WTC11 (cell line): ENCODE measurements around the gene PLCZ1. TPM values are rescaled to one million over a fixed set of nuclear protein-coding genes. Genes with fewer than 3 reads are reported as not detected.

Source experiments
- ATF1 ChIP-seq: sonication (generic); formaldehyde crosslinking; IDR thresholded peaks from 2 replicates; pipeline ENCODE4 v1.8.1; 2023; ENCODE audit warnings: mild to moderate bottlenecking, moderate library complexity, missing genetic modification reagents
- HMGA2 ChIP-seq: fragments of 250-450 bp; sonication (Bioruptor Pico); IDR thresholded peaks from 2 replicates; pipeline ENCODE4 v1.4.0; 2021; ENCODE audit warnings: mild to moderate bottlenecking, moderate library complexity
- RORB ChIP-seq: fragments of 250-450 bp; sonication (Bioruptor Pico); IDR thresholded peaks from 2 replicates; pipeline ENCODE4 v1.9.0; 2021; ENCODE audit warnings: mild to moderate bottlenecking
- SMAD3 ChIP-seq: sonication (generic); formaldehyde crosslinking; IDR thresholded peaks from 2 replicates; pipeline ENCODE4 v1.8.0; 2022; ENCODE audit warnings: missing genetic modification reagents, mild to moderate bottlenecking, borderline replicate concordance
- SMAD4 ChIP-seq: sonication (generic); formaldehyde crosslinking; IDR thresholded peaks from 2 replicates; pipeline ENCODE4 v1.8.0; 2022; ENCODE audit warnings: mild to moderate bottlenecking, missing genetic modification reagents
- TEAD1 ChIP-seq: sonication (generic); formaldehyde crosslinking; IDR thresholded peaks from 2 replicates; pipeline ENCODE4 v1.8.0; 2022; ENCODE audit warnings: mild to moderate bottlenecking, missing genetic modification reagents
- total RNA-seq: library from RNA; stranded (reverse); gene quantifications from 3 replicates; pipeline ENCODE4 v1.2.3, GENCODE V29; 2021
- TF ChIP-seq, protein P1 (sequence below): sonication (generic); formaldehyde crosslinking; IDR thresholded peaks from 2 replicates; pipeline ENCODE4 v1.8.1; 2022; ENCODE audit warnings: missing genetic modification reagents, borderline replicate concordance
- TF ChIP-seq, protein P2 (sequence below): sonication (generic); formaldehyde crosslinking; IDR thresholded peaks from 2 replicates; pipeline ENCODE4 v1.8.1; 2023; ENCODE audit warnings: mild to moderate bottlenecking, moderate library complexity, missing genetic modification reagents
- TF ChIP-seq, protein P3 (sequence below): sonication (generic); formaldehyde crosslinking; IDR thresholded peaks from 2 replicates; pipeline ENCODE4 v1.8.1; 2022; ENCODE audit warnings: low read depth, mild to moderate bottlenecking, moderate library complexity, missing genetic modification reagents, borderline replicate concordance
- TF ChIP-seq, protein P4 (sequence below): sonication (generic); formaldehyde crosslinking; IDR thresholded peaks from 2 replicates; pipeline ENCODE4 v1.8.1; 2023; ENCODE audit warnings: mild to moderate bottlenecking, missing genetic modification reagents, moderate library complexity
- TF ChIP-seq, protein P5 (sequence below): sonication (generic); formaldehyde crosslinking; IDR thresholded peaks from 2 replicates; pipeline ENCODE4 v1.8.0; 2022; ENCODE audit warnings: mild to moderate bottlenecking, missing genetic modification reagents
- TF ChIP-seq, protein P6 (sequence below): fragments of 200-600 bp; IDR thresholded peaks from 2 replicates; pipeline ENCODE4 v1.8.0; 2022; ENCODE audit warnings: antibody characterized with exemption
- TF ChIP-seq, protein P7 (sequence below): sonication (generic); formaldehyde crosslinking; IDR thresholded peaks from 2 replicates; pipeline ENCODE4 v1.8.1; 2022; ENCODE audit warnings: mild to moderate bottlenecking, moderate library complexity, missing genetic modification reagents
- TF ChIP-seq, protein P8 (sequence below): sonication (generic); formaldehyde crosslinking; IDR thresholded peaks from 2 replicates; pipeline ENCODE4 v1.8.0; 2023; ENCODE audit warnings: mild to moderate bottlenecking, missing genetic modification reagents

The PLCZ1 gene
- total RNA-seq, 1 experiment from 2014 or later = not detected

DNA sequence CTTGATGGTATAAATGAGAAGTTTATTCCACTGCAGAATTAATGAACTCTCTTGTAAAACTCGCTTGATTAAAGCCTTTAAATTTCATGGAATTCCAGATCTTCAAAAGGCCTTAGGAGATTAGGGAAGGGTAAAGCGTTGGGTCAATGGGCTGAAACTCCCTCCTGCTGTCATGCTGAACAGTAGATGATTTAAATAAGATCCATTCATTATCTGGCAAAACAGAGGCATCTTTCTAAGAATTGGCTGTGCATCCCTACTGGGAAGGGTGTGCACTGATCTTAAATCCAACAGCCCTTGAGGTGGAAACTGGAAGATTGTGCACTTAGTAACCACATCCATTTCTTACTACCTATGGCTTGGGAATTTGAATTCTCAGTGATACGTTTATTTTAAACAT, 56.0 kb downstream of the PLCZ1 start (continued):
- TF ChIP-seq, protein P1, sequence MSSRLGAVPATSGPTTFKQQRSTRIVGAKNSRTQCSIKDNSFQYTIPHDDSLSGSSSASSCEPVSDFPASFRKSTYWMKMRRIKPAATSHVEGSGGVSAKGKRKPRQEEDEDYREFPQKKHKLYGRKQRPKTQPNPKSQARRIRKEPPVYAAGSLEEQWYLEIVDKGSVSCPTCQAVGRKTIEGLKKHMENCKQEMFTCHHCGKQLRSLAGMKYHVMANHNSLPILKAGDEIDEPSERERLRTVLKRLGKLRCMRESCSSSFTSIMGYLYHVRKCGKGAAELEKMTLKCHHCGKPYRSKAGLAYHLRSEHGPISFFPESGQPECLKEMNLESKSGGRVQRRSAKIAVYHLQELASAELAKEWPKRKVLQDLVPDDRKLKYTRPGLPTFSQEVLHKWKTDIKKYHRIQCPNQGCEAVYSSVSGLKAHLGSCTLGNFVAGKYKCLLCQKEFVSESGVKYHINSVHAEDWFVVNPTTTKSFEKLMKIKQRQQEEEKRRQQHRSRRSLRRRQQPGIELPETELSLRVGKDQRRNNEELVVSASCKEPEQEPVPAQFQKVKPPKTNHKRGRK (CRISPR knock-in tag) = no peak
- TF ChIP-seq RORB (CRISPR knock-in tag) (no peak), ATF1 (CRISPR knock-in tag) (no peak), SMAD3 (CRISPR knock-in tag) (no peak), SMAD4 (CRISPR knock-in tag) (no peak), HMGA2 (CRISPR knock-in tag) (no peak), TEAD1 (CRISPR knock-in tag) (no peak)
- TF ChIP-seq, protein P2, sequence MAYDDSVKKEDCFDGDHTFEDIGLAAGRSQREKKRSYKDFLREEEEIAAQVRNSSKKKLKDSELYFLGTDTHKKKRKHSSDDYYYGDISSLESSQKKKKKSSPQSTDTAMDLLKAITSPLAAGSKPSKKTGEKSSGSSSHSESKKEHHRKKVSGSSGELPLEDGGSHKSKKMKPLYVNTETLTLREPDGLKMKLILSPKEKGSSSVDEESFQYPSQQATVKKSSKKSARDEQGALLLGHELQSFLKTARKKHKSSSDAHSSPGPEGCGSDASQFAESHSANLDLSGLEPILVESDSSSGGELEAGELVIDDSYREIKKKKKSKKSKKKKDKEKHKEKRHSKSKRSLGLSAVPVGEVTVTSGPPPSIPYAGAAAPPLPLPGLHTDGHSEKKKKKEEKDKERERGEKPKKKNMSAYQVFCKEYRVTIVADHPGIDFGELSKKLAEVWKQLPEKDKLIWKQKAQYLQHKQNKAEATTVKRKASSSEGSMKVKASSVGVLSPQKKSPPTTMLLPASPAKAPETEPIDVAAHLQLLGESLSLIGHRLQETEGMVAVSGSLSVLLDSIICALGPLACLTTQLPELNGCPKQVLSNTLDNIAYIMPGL (CRISPR knock-in tag) = no peak
- TF ChIP-seq, protein P3, sequence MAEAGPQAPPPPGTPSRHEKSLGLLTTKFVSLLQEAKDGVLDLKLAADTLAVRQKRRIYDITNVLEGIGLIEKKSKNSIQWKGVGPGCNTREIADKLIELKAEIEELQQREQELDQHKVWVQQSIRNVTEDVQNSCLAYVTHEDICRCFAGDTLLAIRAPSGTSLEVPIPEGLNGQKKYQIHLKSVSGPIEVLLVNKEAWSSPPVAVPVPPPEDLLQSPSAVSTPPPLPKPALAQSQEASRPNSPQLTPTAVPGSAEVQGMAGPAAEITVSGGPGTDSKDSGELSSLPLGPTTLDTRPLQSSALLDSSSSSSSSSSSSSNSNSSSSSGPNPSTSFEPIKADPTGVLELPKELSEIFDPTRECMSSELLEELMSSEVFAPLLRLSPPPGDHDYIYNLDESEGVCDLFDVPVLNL (CRISPR knock-in tag) = no peak
- TF ChIP-seq, protein P4, sequence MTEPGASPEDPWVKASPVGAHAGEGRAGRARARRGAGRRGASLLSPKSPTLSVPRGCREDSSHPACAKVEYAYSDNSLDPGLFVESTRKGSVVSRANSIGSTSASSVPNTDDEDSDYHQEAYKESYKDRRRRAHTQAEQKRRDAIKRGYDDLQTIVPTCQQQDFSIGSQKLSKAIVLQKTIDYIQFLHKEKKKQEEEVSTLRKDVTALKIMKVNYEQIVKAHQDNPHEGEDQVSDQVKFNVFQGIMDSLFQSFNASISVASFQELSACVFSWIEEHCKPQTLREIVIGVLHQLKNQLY (CRISPR knock-in tag) = no peak
- TF ChIP-seq, protein P5, sequence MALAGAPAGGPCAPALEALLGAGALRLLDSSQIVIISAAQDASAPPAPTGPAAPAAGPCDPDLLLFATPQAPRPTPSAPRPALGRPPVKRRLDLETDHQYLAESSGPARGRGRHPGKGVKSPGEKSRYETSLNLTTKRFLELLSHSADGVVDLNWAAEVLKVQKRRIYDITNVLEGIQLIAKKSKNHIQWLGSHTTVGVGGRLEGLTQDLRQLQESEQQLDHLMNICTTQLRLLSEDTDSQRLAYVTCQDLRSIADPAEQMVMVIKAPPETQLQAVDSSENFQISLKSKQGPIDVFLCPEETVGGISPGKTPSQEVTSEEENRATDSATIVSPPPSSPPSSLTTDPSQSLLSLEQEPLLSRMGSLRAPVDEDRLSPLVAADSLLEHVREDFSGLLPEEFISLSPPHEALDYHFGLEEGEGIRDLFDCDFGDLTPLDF (CRISPR knock-in tag) = no peak
- TF ChIP-seq, protein P6, sequence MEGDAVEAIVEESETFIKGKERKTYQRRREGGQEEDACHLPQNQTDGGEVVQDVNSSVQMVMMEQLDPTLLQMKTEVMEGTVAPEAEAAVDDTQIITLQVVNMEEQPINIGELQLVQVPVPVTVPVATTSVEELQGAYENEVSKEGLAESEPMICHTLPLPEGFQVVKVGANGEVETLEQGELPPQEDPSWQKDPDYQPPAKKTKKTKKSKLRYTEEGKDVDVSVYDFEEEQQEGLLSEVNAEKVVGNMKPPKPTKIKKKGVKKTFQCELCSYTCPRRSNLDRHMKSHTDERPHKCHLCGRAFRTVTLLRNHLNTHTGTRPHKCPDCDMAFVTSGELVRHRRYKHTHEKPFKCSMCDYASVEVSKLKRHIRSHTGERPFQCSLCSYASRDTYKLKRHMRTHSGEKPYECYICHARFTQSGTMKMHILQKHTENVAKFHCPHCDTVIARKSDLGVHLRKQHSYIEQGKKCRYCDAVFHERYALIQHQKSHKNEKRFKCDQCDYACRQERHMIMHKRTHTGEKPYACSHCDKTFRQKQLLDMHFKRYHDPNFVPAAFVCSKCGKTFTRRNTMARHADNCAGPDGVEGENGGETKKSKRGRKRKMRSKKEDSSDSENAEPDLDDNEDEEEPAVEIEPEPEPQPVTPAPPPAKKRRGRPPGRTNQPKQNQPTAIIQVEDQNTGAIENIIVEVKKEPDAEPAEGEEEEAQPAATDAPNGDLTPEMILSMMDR = no peak
- TF ChIP-seq, protein P7, sequence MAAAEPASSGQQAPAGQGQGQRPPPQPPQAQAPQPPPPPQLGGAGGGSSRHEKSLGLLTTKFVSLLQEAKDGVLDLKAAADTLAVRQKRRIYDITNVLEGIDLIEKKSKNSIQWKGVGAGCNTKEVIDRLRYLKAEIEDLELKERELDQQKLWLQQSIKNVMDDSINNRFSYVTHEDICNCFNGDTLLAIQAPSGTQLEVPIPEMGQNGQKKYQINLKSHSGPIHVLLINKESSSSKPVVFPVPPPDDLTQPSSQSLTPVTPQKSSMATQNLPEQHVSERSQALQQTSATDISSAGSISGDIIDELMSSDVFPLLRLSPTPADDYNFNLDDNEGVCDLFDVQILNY = no peak
- TF ChIP-seq, protein P8, sequence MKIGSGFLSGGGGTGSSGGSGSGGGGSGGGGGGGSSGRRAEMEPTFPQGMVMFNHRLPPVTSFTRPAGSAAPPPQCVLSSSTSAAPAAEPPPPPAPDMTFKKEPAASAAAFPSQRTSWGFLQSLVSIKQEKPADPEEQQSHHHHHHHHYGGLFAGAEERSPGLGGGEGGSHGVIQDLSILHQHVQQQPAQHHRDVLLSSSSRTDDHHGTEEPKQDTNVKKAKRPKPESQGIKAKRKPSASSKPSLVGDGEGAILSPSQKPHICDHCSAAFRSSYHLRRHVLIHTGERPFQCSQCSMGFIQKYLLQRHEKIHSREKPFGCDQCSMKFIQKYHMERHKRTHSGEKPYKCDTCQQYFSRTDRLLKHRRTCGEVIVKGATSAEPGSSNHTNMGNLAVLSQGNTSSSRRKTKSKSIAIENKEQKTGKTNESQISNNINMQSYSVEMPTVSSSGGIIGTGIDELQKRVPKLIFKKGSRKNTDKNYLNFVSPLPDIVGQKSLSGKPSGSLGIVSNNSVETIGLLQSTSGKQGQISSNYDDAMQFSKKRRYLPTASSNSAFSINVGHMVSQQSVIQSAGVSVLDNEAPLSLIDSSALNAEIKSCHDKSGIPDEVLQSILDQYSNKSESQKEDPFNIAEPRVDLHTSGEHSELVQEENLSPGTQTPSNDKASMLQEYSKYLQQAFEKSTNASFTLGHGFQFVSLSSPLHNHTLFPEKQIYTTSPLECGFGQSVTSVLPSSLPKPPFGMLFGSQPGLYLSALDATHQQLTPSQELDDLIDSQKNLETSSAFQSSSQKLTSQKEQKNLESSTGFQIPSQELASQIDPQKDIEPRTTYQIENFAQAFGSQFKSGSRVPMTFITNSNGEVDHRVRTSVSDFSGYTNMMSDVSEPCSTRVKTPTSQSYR (CRISPR knock-in tag) = no peak
- TF ChIP-seq, all 79 proteins: peak for 0
